Neuronal stem cell (in vitro differentiated cells): ENCODE measurements around the gene KIF12.

ENCODE experiments used
- DNase-seq: peaks from one replicate; pipeline ENCODE4 v3.0.0-alpha.2; 2013; ENCODE audit warnings: low spot score
- H2AFZ ChIP-seq: one replicate; pipeline ENCODE4 v1.6.1; 2013; ENCODE audit warnings: mild to moderate bottlenecking, low read length, inconsistent platforms
- H2AK5ac ChIP-seq: 2 replicates; pipeline ENCODE4 v1.6.1; 2013; ENCODE audit warnings: low read depth, mild to moderate bottlenecking, inconsistent platforms, low read length, moderate library complexity, mixed read lengths
- H2BK120ac ChIP-seq: 2 replicates; pipeline ENCODE4 v1.6.1; 2013; ENCODE audit warnings: low read depth, mild to moderate bottlenecking, inconsistent platforms, low read length, moderate library complexity, mixed read lengths
- H2BK12ac ChIP-seq: one replicate; pipeline ENCODE4 v1.6.1; 2013; ENCODE audit warnings: low read length, inconsistent platforms
- H2BK15ac ChIP-seq: 2 replicates; pipeline ENCODE4 v1.6.1; 2013; ENCODE audit warnings: mild to moderate bottlenecking, low read length, inconsistent platforms, mixed read lengths
- H2BK5ac ChIP-seq: one replicate; pipeline ENCODE4 v1.6.1; 2013; ENCODE audit warnings: inconsistent platforms, mild to moderate bottlenecking, low read length, moderate library complexity
- H3K14ac ChIP-seq: one replicate; pipeline ENCODE4 v1.6.1; 2013; ENCODE audit warnings: low read length, inconsistent platforms
- H3K18ac ChIP-seq: 2 replicates; pipeline ENCODE4 v1.6.1; 2013; ENCODE audit warnings: low read length, inconsistent platforms
- H3K23ac ChIP-seq: 2 replicates; pipeline ENCODE4 v1.6.1; 2013; ENCODE audit warnings: low read depth, mild to moderate bottlenecking, mixed read lengths, low read length, inconsistent platforms; ENCODE audit not compliant: poor library complexity
- H3K27ac ChIP-seq: replicated peaks from 3 replicates; pipeline ENCODE4 v1.5.1; 2013; ENCODE audit warnings: low read length, inconsistent platforms
- H3K27me3 ChIP-seq, 3 experiments: 2 replicates each; pipeline ENCODE4 v1.6.1; 2013; ENCODE audit warnings: low read length in 3 of 3, mild to moderate bottlenecking in 2 of 3, inconsistent platforms in 1 of 3, low read depth in 1 of 3, mixed read lengths in 1 of 3, moderate library complexity in 1 of 3; ENCODE audit not compliant: control insufficient read depth in 3 of 3, insufficient read depth in 3 of 3
- H3K36me3 ChIP-seq, 2 donors: replicated peaks in 1 of 2; 2 replicates each; pipeline ENCODE4 v1.6.1; 2013; ENCODE audit warnings: low read length in 2 of 2; ENCODE audit not compliant: control insufficient read depth in 2 of 2, insufficient read depth in 2 of 2
- H3K4ac ChIP-seq: 2 replicates; pipeline ENCODE4 v1.6.1; 2013; ENCODE audit warnings: inconsistent platforms, mild to moderate bottlenecking, low read length, moderate library complexity
- H3K4me1 ChIP-seq, 2 donors: 1 replicate in 1 of 2; 2 replicates in 1 of 2; pipeline ENCODE4 v1.6.1; 2013; ENCODE audit warnings: low read length in 2 of 2, low read depth in 1 of 2; ENCODE audit not compliant: control insufficient read depth in 2 of 2, insufficient read depth in 1 of 2
- H3K4me2 ChIP-seq: one replicate; pipeline ENCODE4 v1.6.1; 2013; ENCODE audit warnings: mild to moderate bottlenecking, low read length, inconsistent platforms; ENCODE audit not compliant: insufficient read depth, poor library complexity, severe bottlenecking
- H3K4me3 ChIP-seq, 2 donors: 2 replicates each; pipeline ENCODE4 v1.5.1; 2013; ENCODE audit warnings: low read length in 2 of 2, mild to moderate bottlenecking in 2 of 2, inconsistent platforms in 1 of 2, moderate library complexity in 1 of 2
- H3K79me1 ChIP-seq: one replicate; pipeline ENCODE4 v1.6.1; 2013; ENCODE audit warnings: low read depth, mild to moderate bottlenecking, inconsistent platforms, low read length, moderate library complexity
- H3K9ac ChIP-seq: one replicate; pipeline ENCODE4 v1.6.1; 2013; ENCODE audit warnings: mild to moderate bottlenecking, low read depth, low read length, inconsistent platforms; ENCODE audit not compliant: poor library complexity
- H3K9me3 ChIP-seq, 2 donors: replicated peaks in 1 of 2; 2 replicates each; pipeline versions ENCODE3 to v1.6.1; 2013; ENCODE audit warnings: low read length in 2 of 2, mild to moderate bottlenecking in 2 of 2, inconsistent platforms in 1 of 2, low read depth in 1 of 2, mixed read lengths in 1 of 2, moderate library complexity in 1 of 2; ENCODE audit not compliant: control insufficient read depth in 2 of 2, insufficient read depth in 1 of 2
- H4K8ac ChIP-seq: one replicate; pipeline ENCODE4 v1.6.1; 2013; ENCODE audit warnings: low read depth, mild to moderate bottlenecking, inconsistent platforms, low read length, moderate library complexity
- H4K91ac ChIP-seq: one replicate; pipeline ENCODE4 v1.6.1; 2013; ENCODE audit warnings: low read length, low read depth, mild to moderate bottlenecking, inconsistent platforms; ENCODE audit not compliant: poor library complexity
- WGBS, 2 donors: extraction: QIAGEN DNeasy Blood & Tissue Kit; methylation state at CpG; one replicate each; pipeline ENCODE4 v1.1.7; 2013; ENCODE audit warnings: missing lambda C conversion rate in 2 of 2, mixed read lengths in 1 of 2; ENCODE audit not compliant: insufficient read length in 2 of 2, insufficient replicate concordance in 1 of 2; ENCODE audit errors: extremely low coverage in 2 of 2; 5-methylcytosine and 5-hydroxymethylcytosine counted together

KIF12 gene

GRCh38 chr9:114057161-114057885, 41.8 kb downstream of the KIF12 start:
- no CpG with 5 or more reads among the region's 7 CpGs for WGBS, 2 donors

GRCh38 chr9:114056527-114056926, 42.6 kb downstream of the KIF12 start:
- Histone ChIP-seq H3K4me2 (no peak overlapping the region), H3K18ac (no peak overlapping the region), H2BK120ac (no peak overlapping the region), H3K23ac (no peak overlapping the region), H3K27me3 (no peaks in the 10 kb centered on the region), H2AK5ac (no peak overlapping the region), H2AFZ (no peak overlapping the region), H3K9me3 (peaks cover 0 to 2% of the 10 kb centered on the region in 2 donors), H3K9ac (no peak overlapping the region), H3K4me3 (no peak overlapping the region), H4K8ac (peak overlapping the region; percentile 77), H2BK15ac (no peak overlapping the region), H3K4me1 (peaks cover 0 to 2% of the 10 kb centered on the region in 2 donors), H3K14ac (no peak overlapping the region), H3K27ac (no peak overlapping the region), H3K36me3 (peaks cover 16 to 37% of the 10 kb centered on the region in 2 donors), H2BK5ac (no peak overlapping the region), H3K79me1 (no peaks in the 10 kb centered on the region), H3K4ac (no peak overlapping the region), H2BK12ac (no peak overlapping the region), H4K91ac (no peak overlapping the region)
- no CpG with 5 or more reads among the region's 5 CpGs for WGBS, 2 donors
- no peak for DNase-seq

More at GRCh38 chr9:114057161-114057885, 41.8 kb downstream of the KIF12 start:
- Histone ChIP-seq H3K9ac (no peak overlapping the region), H2AFZ (no peak overlapping the region), H3K4me1 (peaks cover 0 to 2% of the 10 kb centered on the region in 2 donors), H4K8ac (peak overlapping the region; percentile 77), H3K4ac (no peak overlapping the region), H2AK5ac (no peak overlapping the region), H3K18ac (no peak overlapping the region), H3K79me1 (no peaks in the 10 kb centered on the region), H2BK15ac (no peak overlapping the region), H2BK12ac (no peak overlapping the region), H3K36me3 (peaks cover 13 to 29% of the 10 kb centered on the region in 2 donors), H3K14ac (no peak overlapping the region), H3K4me3 (no peak overlapping the region), H3K9me3 (peaks cover 0 to 2% of the 10 kb centered on the region in 2 donors), H3K27me3 (no peaks in the 10 kb centered on the region), H3K4me2 (no peak overlapping the region), H4K91ac (no peak overlapping the region), H2BK5ac (no peak overlapping the region), H3K23ac (no peak overlapping the region), H3K27ac (no peak overlapping the region), H2BK120ac (no peak overlapping the region)
- no peak for DNase-seq

GRCh38 chr9:114055894-114056293, 43.2 kb downstream of the KIF12 start:
- no peak overlapping the region for H2BK120ac ChIP-seq
- no peaks in the 10 kb centered on the region for H3K27me3 ChIP-seq
- no peaks in the 10 kb centered on the region for H3K79me1 ChIP-seq
- WGBS, 2 donors, result no CpG with 5 or more reads among the region's 7 CpGs
- H3K9ac ChIP-seq, result no peak overlapping the region
- no peak overlapping the region for H3K18ac ChIP-seq
- H2AFZ ChIP-seq, result no peak overlapping the region
- no peak overlapping the region for H4K8ac ChIP-seq
- no peak overlapping the region for H2BK5ac ChIP-seq
- H3K4ac ChIP-seq, result no peak overlapping the region
- no peak overlapping the region for H3K14ac ChIP-seq
- no peak overlapping the region for H3K4me3 ChIP-seq
- no peak overlapping the region for H4K91ac ChIP-seq
- no peak overlapping the region for H3K23ac ChIP-seq
- no peak overlapping the region for H2BK12ac ChIP-seq
- peaks cover 0 to 2% of the 10 kb centered on the region in 2 donors for H3K9me3 ChIP-seq
- H3K27ac ChIP-seq, result no peak overlapping the region
- H3K4me1 ChIP-seq, result peaks cover 0 to 2% of the 10 kb centered on the region in 2 donors
- no peak for DNase-seq
- peaks cover 20 to 43% of the 10 kb centered on the region in 2 donors for H3K36me3 ChIP-seq
- H3K4me2 ChIP-seq, result no peak overlapping the region
- H2AK5ac ChIP-seq, result no peak overlapping the region
- no peak overlapping the region for H2BK15ac ChIP-seq

GRCh38 chr9:114055061-114055460, 44.0 kb downstream of the KIF12 start:
- DNase-seq, result no peak
- Histone ChIP-seq H2BK5ac (no peak overlapping the region), H2AK5ac (no peak overlapping the region), H2AFZ (no peak overlapping the region), H3K18ac (no peak overlapping the region), H3K27me3 (no peaks in the 10 kb centered on the region), H3K9ac (no peak overlapping the region), H4K8ac (no peak overlapping the region), H3K27ac (no peak overlapping the region), H2BK12ac (no peak overlapping the region), H2BK15ac (no peak overlapping the region), H3K23ac (no peak overlapping the region), H3K4ac (no peak overlapping the region), H3K9me3 (peaks cover 0 to 2% of the 10 kb centered on the region in 2 donors), H3K4me2 (no peak overlapping the region), H4K91ac (no peak overlapping the region), H3K79me1 (peaks cover 2% of the 10 kb centered on the region), H3K14ac (no peak overlapping the region), H2BK120ac (no peak overlapping the region), H3K36me3 (peaks cover 26 to 51% of the 10 kb centered on the region in 2 donors), H3K4me3 (no peak overlapping the region), H3K4me1 (peaks cover 0 to 2% of the 10 kb centered on the region in 2 donors)
- no CpG with 5 or more reads among the region's 18 CpGs for WGBS, 2 donors
